Tibial nerve (tissue), 4 donors: ENCODE measurements around the gene TMEM169.

ENCODE experiments used
- EP300 ChIP-seq, 2 donors: sonication (generic); formaldehyde crosslinking; IDR thresholded peaks; one replicate each; pipeline ENCODE4 v1.6.1; 2017; ENCODE audit warnings: antibody characterized with exemption in 2 of 2, mild to moderate bottlenecking in 1 of 2
- TF ChIP-seq, protein P1 (sequence below), 5 experiments: fragments of 200-600 bp in 3 of 5; fragments of 450-650 bp in 2 of 5; sonication (generic) in 3 of 5; IDR thresholded peaks; one replicate each; pipeline ENCODE4 v1.5.1; 2016 to 2019; ENCODE audit warnings: antibody characterized with exemption in 5 of 5, mild to moderate bottlenecking in 3 of 5, moderate library complexity in 2 of 5

DNA sequence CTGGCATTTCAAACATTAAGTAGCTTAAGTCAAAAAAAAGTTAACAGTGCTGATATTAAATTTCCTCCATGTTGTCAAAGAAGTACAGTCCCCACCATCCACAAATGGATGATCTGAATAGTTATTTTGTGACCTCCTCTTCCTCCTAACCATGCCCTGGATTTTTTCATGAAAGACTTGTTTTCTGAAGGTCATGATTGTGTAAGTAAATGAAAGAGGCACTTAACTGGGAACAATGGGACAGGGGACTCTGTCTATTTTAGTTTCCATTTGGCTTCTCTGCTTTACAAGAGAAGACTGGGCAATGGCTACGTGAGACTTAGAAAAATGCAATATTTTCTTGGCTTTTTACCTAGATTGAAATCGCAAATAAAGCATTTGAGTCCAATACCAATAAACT, 32.3 kb upstream of the TMEM169 start:
- no peak for TF ChIP-seq EP300 (IDR thresholded peaks at IDR 0.05)
- TF ChIP-seq, protein P1, sequence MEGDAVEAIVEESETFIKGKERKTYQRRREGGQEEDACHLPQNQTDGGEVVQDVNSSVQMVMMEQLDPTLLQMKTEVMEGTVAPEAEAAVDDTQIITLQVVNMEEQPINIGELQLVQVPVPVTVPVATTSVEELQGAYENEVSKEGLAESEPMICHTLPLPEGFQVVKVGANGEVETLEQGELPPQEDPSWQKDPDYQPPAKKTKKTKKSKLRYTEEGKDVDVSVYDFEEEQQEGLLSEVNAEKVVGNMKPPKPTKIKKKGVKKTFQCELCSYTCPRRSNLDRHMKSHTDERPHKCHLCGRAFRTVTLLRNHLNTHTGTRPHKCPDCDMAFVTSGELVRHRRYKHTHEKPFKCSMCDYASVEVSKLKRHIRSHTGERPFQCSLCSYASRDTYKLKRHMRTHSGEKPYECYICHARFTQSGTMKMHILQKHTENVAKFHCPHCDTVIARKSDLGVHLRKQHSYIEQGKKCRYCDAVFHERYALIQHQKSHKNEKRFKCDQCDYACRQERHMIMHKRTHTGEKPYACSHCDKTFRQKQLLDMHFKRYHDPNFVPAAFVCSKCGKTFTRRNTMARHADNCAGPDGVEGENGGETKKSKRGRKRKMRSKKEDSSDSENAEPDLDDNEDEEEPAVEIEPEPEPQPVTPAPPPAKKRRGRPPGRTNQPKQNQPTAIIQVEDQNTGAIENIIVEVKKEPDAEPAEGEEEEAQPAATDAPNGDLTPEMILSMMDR (IDR thresholded peaks at IDR 0.05): no peak
